Measurements from ENCODE around the gene CNIH1.
A peak's percentile ranks its signal among the peaks of the same experiment; 100 is the strongest.

Gene CNIH1

GRCh38 chr14:54475911-54476310 lies 34.7 kb upstream of the CNIH1 start:
- no peak overlapping the region for H3K4me3 ChIP-seq (ENCODE audit: severe bottlenecking)
- no peaks in the 10 kb centered on the region for H3K9me3 ChIP-seq (ENCODE audit: severe bottlenecking)
- DNase-seq (ENCODE audit: low spot score): no peak
- no peaks in the 10 kb centered on the region for H3K27me3 ChIP-seq (ENCODE audit: insufficient read depth, poor library complexity, severe bottlenecking)
- peaks cover 7% of the 10 kb centered on the region for H3K4me1 ChIP-seq (ENCODE audit: insufficient read depth, poor library complexity, severe bottlenecking)
- no peak for TF ChIP-seq CTCF (IDR thresholded peaks at IDR 0.05; ENCODE audit: poor library complexity, severe bottlenecking)
- no peak overlapping the region for H3K27ac ChIP-seq (ENCODE audit: poor library complexity, severe bottlenecking)
- H3K36me3 ChIP-seq (ENCODE audit: low read depth): peaks cover 77% of the 10 kb centered on the region
- ATAC-seq (ENCODE audit: low read depth): no peak

- H3K4me3 ChIP-seq (ENCODE audit: severe bottlenecking): no peak overlapping the region
- no peaks in the 10 kb centered on the region for H3K27me3 ChIP-seq (ENCODE audit: insufficient read depth, poor library complexity, severe bottlenecking)
- TF ChIP-seq CTCF (IDR thresholded peaks at IDR 0.05; ENCODE audit: poor library complexity, severe bottlenecking): no peak
- 0 out of 3 replicates have a peak, but pooled peaks have one; percentile 26 for ATAC-seq (ENCODE audit: low read depth)
- DNase-seq (ENCODE audit: low spot score): no peak
- H3K4me1 ChIP-seq (ENCODE audit: insufficient read depth, poor library complexity, severe bottlenecking): peaks cover 2% of the 10 kb centered on the region
- H3K36me3 ChIP-seq (ENCODE audit: low read depth): peaks cover 71% of the 10 kb centered on the region
- no peak overlapping the region for H3K27ac ChIP-seq (ENCODE audit: poor library complexity, severe bottlenecking)
- no peaks in the 10 kb centered on the region for H3K9me3 ChIP-seq (ENCODE audit: severe bottlenecking)
Observed at GRCh38 chr14:54475187-54475899, 34.2 kb upstream of the CNIH1 start.

GRCh38 chr14:54474232-54474793 lies 33.1 kb upstream of the CNIH1 start:
- no peak for DNase-seq (ENCODE audit: low spot score)
- no peak overlapping the region for H3K4me3 ChIP-seq (ENCODE audit: severe bottlenecking)
- H3K9me3 ChIP-seq (ENCODE audit: severe bottlenecking): no peaks in the 10 kb centered on the region
- H3K27me3 ChIP-seq (ENCODE audit: insufficient read depth, poor library complexity, severe bottlenecking): no peaks in the 10 kb centered on the region
- no peak for TF ChIP-seq CTCF (IDR thresholded peaks at IDR 0.05; ENCODE audit: poor library complexity, severe bottlenecking)
- no peak for ATAC-seq (ENCODE audit: low read depth)
- H3K36me3 ChIP-seq (ENCODE audit: low read depth): peaks cover 61% of the 10 kb centered on the region
- no peaks in the 10 kb centered on the region for H3K4me1 ChIP-seq (ENCODE audit: insufficient read depth, poor library complexity, severe bottlenecking)
- H3K27ac ChIP-seq (ENCODE audit: poor library complexity, severe bottlenecking): no peak overlapping the region

- ATAC-seq (ENCODE audit: low read depth) (no peak), DNase-seq (ENCODE audit: low spot score) (no peak)
- Histone ChIP-seq H3K9me3 (ENCODE audit: severe bottlenecking) (no peaks in the 10 kb centered on the region), H3K4me3 (ENCODE audit: severe bottlenecking) (no peak overlapping the region), H3K27ac (ENCODE audit: poor library complexity, severe bottlenecking) (no peak overlapping the region), H3K36me3 (ENCODE audit: low read depth) (peaks cover 44% of the 10 kb centered on the region), H3K27me3 (ENCODE audit: insufficient read depth, poor library complexity, severe bottlenecking) (no peaks in the 10 kb centered on the region), H3K4me1 (ENCODE audit: insufficient read depth, poor library complexity, severe bottlenecking) (no peaks in the 10 kb centered on the region)
- TF ChIP-seq CTCF (IDR thresholded peaks at IDR 0.05; ENCODE audit: poor library complexity, severe bottlenecking): no peak
Observed at GRCh38 chr14:54472315-54472714, 31.1 kb upstream of the CNIH1 start.

- H3K27me3 ChIP-seq (ENCODE audit: insufficient read depth, poor library complexity, severe bottlenecking): no peaks in the 10 kb centered on the region
- no peak overlapping the region for H3K27ac ChIP-seq (ENCODE audit: poor library complexity, severe bottlenecking)
- no peaks in the 10 kb centered on the region for H3K9me3 ChIP-seq (ENCODE audit: severe bottlenecking)
- peaks cover 38% of the 10 kb centered on the region for H3K36me3 ChIP-seq (ENCODE audit: low read depth)
- DNase-seq (ENCODE audit: low spot score) (no peak), ATAC-seq (ENCODE audit: low read depth) (no peak)
- no peaks in the 10 kb centered on the region for H3K4me1 ChIP-seq (ENCODE audit: insufficient read depth, poor library complexity, severe bottlenecking)
- H3K4me3 ChIP-seq (ENCODE audit: severe bottlenecking): no peak overlapping the region
- TF ChIP-seq CTCF (IDR thresholded peaks at IDR 0.05; ENCODE audit: poor library complexity, severe bottlenecking): no peak
Observed at GRCh38 chr14:54471641-54472040, 30.5 kb upstream of the CNIH1 start.

Measured in RWPE2 (cell line).